K562 (cell line): Measurements from ENCODE around the gene SLC7A8. TPM values are rescaled to one million over a fixed set of nuclear protein-coding genes. Genes with fewer than 3 reads are reported as not detected.
A peak's percentile ranks its signal among the peaks of the same experiment; 100 is the strongest.

Source experiments
- CXXC5 ChIP-seq: fragments of 250-450 bp; sonication (Bioruptor Pico); IDR thresholded peaks from 2 replicates; pipeline ENCODE4 v1.8.0; 2022; ENCODE audit warnings: inconsistent platforms, mild to moderate bottlenecking, moderate library complexity
- HDAC2 ChIP-seq: fragments of 450-650 bp; IDR thresholded peaks from 2 replicates; pipeline ENCODE4 v1.6.1; 2016; ENCODE audit warnings: mild to moderate bottlenecking
- HDAC3 ChIP-seq: fragments of 450-650 bp; IDR thresholded peaks from 2 replicates; pipeline ENCODE4 v1.6.1; 2018; ENCODE audit warnings: borderline replicate concordance, mild to moderate bottlenecking, moderate library complexity; ENCODE audit not compliant: partially characterized antibody
- KAT7 ChIP-seq: sonication (generic); formaldehyde crosslinking; IDR thresholded peaks from 2 replicates; pipeline ENCODE4 v1.8.0; 2022; ENCODE audit warnings: missing genetic modification reagents, mild to moderate bottlenecking, borderline replicate concordance
- LCOR ChIP-seq: sonication (generic); formaldehyde crosslinking; IDR thresholded peaks from 2 replicates; pipeline ENCODE4 v1.8.0; 2022; ENCODE audit warnings: mild to moderate bottlenecking, missing genetic modification reagents
- LEF1 ChIP-seq: fragments of 450-650 bp; IDR thresholded peaks from 2 replicates; pipeline ENCODE4 v1.6.1; 2016; ENCODE audit warnings: mild to moderate bottlenecking
- MTF1 ChIP-seq: fragments of 250-450 bp; sonication (Bioruptor Pico); IDR thresholded peaks from 2 replicates; pipeline ENCODE4 v1.9.0; 2021; ENCODE audit warnings: moderate library complexity, mild to moderate bottlenecking, inconsistent platforms, borderline replicate concordance
- NRF1 ChIP-seq, 2 experiments: fragments of 450-650 bp; IDR thresholded peaks in 1 of 2; conservative IDR thresholded peaks in 1 of 2; 2 replicates each; pipeline ENCODE4 v1.6.1; 2014; ENCODE audit warnings: mild to moderate bottlenecking in 2 of 2
- SIN3A ChIP-seq, 2 experiments: fragments of 150-350 bp in 1 of 2; IDR thresholded peaks; 2 replicates each; pipeline ENCODE4 v1.6.1; 2011 to 2016; ENCODE audit warnings: borderline replicate concordance in 2 of 2, low read depth in 2 of 2, low read length in 2 of 2, mild to moderate bottlenecking in 2 of 2, moderate library complexity in 2 of 2; ENCODE audit not compliant: control insufficient read depth in 1 of 2
- TBP ChIP-seq: optimal IDR thresholded peaks from 2 replicates; pipeline ENCODE3; 2011; ENCODE audit warnings: low read depth, low read length, improper control_type of control experiment
- ZNF239 ChIP-seq: fragments of 250-450 bp; sonication (Bioruptor Pico); IDR thresholded peaks from 2 replicates; pipeline ENCODE4 v1.4.0; 2020; ENCODE audit warnings: mild to moderate bottlenecking
- polyA plus RNA-seq, 8 experiments: library from polyadenylated mRNA; depleted of rRNA in 4 of 8; stranded (reverse) in 5 of 8; unstranded in 3 of 8; fragments of >200 nt; fragmentation: Nextera tagmentation in 2 of 8; fragmentation: Illumina TruSeq in 1 of 8; extraction: Ambion mirVana in 2 of 8; extraction: Trizol in 1 of 8; gene quantifications; 2 replicates each; pipeline versions ENCODE4 v1.2.1 to v1.2.3, GENCODE V29; 2011 to 2014; ENCODE audit warnings: inconsistent platforms in 1 of 8, missing spikeins in 1 of 8
- total RNA-seq, 7 experiments: library from RNA; depleted of rRNA in 6 of 7; stranded (reverse); fragments of >200 nt in 6 of 7; fragmentation: Illumina TruSeq in 2 of 7; extraction: Trizol in 2 of 7; gene quantifications; 2 replicates each; pipeline versions ENCODE4 v1.2.1 to v1.2.3, GENCODE V29; 2011 to 2021; ENCODE audit warnings: low replicate concordance in 1 of 7
- TF ChIP-seq, protein P1 (sequence below), 2 experiments: fragments of 450-650 bp in 1 of 2; sonication (generic) in 1 of 2; formaldehyde crosslinking in 1 of 2; IDR thresholded peaks; 2 replicates each; pipeline versions ENCODE4 v1.7.1 to v1.9.0; 2016 to 2022; ENCODE audit warnings: inconsistent platforms in 1 of 2, mild to moderate bottlenecking in 1 of 2, missing genetic modification reagents in 1 of 2
- TF ChIP-seq, protein P2 (sequence below): fragments of 450-650 bp; IDR thresholded peaks from 2 replicates; pipeline ENCODE4 v1.6.1; 2018; ENCODE audit not compliant: partially characterized antibody

Gene SLC7A8
- total and polyA plus RNA-seq, 9 of the 15 experiments (the other 6 are each of a cell fraction or from before 2014, with no cell fraction given): 2.0 to 33.0 (median 6.0) TPM

DNA sequence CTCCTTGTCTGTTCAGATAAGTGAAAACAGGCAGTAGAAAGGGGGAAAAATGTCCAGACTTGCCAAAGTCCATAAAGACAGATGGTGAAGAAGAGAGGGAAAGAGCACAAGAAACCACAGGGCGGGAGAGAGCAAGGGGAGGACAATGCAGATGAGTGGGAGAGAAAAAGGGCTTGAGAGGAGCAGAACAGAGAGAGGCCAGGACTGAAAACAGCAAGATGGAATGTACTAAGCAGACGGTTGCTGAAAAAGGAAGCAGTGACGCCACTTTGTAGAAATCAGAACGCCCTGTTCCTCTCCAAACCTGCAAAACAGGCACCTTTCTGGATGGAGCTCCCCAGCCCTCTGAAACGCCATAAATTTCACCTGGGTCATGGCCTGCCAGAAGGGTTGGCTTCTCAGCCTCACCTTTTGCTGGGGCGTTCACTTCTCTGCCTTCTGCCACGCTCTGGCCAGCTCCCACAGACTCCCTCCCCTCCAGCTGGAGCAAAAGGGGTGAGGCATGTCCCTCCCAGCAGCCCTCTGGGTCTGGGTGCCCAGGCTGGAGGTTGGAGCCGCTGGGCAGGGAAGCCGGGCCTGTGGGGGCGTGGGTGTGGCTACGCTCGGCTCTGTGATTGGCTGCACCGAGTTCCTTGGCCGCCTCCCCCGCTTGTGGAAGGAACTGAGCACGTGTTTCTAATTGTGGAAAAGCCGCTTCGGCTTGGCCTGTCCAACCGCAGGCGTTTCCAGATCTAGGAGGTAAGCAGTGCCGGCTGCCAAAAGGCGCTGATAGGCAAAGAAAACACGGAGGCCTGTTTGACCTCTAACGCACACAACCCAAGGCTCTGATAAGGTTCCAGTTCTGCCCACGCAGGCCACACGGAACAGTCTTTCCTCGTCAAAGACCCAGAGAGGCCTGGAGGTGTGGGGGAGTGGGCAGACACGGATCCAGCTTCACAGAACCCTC lies 29.3 kb downstream of the SLC7A8 start (continued):
- TF ChIP-seq, protein P1, sequence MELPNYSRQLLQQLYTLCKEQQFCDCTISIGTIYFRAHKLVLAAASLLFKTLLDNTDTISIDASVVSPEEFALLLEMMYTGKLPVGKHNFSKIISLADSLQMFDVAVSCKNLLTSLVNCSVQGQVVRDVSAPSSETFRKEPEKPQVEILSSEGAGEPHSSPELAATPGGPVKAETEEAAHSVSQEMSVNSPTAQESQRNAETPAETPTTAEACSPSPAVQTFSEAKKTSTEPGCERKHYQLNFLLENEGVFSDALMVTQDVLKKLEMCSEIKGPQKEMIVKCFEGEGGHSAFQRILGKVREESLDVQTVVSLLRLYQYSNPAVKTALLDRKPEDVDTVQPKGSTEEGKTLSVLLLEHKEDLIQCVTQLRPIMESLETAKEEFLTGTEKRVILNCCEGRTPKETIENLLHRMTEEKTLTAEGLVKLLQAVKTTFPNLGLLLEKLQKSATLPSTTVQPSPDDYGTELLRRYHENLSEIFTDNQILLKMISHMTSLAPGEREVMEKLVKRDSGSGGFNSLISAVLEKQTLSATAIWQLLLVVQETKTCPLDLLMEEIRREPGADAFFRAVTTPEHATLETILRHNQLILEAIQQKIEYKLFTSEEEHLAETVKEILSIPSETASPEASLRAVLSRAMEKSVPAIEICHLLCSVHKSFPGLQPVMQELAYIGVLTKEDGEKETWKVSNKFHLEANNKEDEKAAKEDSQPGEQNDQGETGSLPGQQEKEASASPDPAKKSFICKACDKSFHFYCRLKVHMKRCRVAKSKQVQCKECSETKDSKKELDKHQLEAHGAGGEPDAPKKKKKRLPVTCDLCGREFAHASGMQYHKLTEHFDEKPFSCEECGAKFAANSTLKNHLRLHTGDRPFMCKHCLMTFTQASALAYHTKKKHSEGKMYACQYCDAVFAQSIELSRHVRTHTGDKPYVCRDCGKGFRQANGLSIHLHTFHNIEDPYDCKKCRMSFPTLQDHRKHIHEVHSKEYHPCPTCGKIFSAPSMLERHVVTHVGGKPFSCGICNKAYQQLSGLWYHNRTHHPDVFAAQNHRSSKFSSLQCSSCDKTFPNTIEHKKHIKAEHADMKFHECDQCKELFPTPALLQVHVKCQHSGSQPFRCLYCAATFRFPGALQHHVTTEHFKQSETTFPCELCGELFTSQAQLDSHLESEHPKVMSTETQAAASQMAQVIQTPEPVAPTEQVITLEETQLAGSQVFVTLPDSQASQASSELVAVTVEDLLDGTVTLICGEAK (IDR thresholded peaks at IDR 0.05): peak; percentile 47; the same call in 1 of the 2 replicates
- TF ChIP-seq, protein P1 (CRISPR knock-in tag; IDR thresholded peaks at IDR 0.05): no peak
- TF ChIP-seq CXXC5 (CRISPR knock-in tag) (peak; percentile 89), HDAC3 (no peak), MTF1 (CRISPR knock-in tag) (0 out of 2 replicates have a peak, but pooled peaks have one; percentile 24), TBP (peak; percentile 32), LEF1 (no peak), HDAC2 (peak; percentile 71; the same call in 1 of the 2 replicates), NRF1 (conservative IDR thresholded peaks at IDR 0.05 in 1 of 2, IDR thresholded peaks at IDR 0.05 in 1 of 2) (peak; percentile 27 to 42; a peak in 2 of 4 replicates), LCOR (peak; percentile 46; the same call in 1 of the 2 replicates), KAT7 (peak; percentile 83), ZNF239 (CRISPR knock-in tag) (peak; percentile 99), SIN3A (IDR thresholded peaks at IDR 0.05; ENCODE audit: borderline replicate concordance in 2 of 2, control insufficient read depth in 1 of 2, low read depth in 2 of 2, low read length in 2 of 2) (peak in 1 of 2 experiments; percentile 52; a peak in 1 of 4 replicates)
- TF ChIP-seq, protein P2, sequence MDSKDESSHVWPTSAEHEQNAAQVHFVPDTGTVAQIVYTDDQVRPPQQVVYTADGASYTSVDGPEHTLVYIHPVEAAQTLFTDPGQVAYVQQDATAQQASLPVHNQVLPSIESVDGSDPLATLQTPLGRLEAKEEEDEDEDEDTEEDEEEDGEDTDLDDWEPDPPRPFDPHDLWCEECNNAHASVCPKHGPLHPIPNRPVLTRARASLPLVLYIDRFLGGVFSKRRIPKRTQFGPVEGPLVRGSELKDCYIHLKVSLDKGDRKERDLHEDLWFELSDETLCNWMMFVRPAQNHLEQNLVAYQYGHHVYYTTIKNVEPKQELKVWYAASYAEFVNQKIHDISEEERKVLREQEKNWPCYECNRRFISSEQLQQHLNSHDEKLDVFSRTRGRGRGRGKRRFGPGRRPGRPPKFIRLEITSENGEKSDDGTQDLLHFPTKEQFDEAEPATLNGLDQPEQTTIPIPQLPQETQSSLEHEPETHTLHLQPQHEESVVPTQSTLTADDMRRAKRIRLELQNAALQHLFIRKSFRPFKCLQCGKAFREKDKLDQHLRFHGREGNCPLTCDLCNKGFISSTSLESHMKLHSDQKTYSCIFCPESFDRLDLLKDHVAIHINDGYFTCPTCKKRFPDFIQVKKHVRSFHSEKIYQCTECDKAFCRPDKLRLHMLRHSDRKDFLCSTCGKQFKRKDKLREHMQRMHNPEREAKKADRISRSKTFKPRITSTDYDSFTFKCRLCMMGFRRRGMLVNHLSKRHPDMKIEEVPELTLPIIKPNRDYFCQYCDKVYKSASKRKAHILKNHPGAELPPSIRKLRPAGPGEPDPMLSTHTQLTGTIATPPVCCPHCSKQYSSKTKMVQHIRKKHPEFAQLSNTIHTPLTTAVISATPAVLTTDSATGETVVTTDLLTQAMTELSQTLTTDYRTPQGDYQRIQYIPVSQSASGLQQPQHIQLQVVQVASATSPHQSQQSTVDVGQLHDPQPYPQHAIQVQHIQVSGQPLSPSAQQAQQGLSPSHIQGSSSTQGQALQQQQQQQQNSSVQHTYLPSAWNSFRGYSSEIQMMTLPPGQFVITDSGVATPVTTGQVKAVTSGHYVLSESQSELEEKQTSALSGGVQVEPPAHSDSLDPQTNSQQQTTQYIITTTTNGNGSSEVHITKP: peak; percentile 21
